Endothelial cell of umbilical vein (primary cell): ENCODE results near the gene EFCAB10.

Source experiments
- EZH2 ChIP-seq: IDR thresholded peaks from 2 replicates; pipeline ENCODE4 v1.6.1; 2012; ENCODE audit warnings: borderline replicate concordance, low read depth, mild to moderate bottlenecking, moderate library complexity, low read length, inconsistent platforms; ENCODE audit not compliant: severe bottlenecking
- FOS ChIP-seq: IDR thresholded peaks from 2 replicates; pipeline ENCODE4 v1.6.1; 2011; ENCODE audit warnings: mild to moderate bottlenecking, low read length, moderate library complexity, borderline replicate concordance; ENCODE audit not compliant: insufficient read depth
- GATA2 ChIP-seq: IDR thresholded peaks from 2 replicates; pipeline ENCODE4 v1.7.0; 2011; ENCODE audit warnings: low read depth, mild to moderate bottlenecking, moderate library complexity, mixed read lengths, low read length; ENCODE audit not compliant: insufficient read length, insufficient read depth
- MYC ChIP-seq: IDR thresholded peaks from one replicate; pipeline ENCODE4 v1.6.1; 2011; ENCODE audit warnings: mild to moderate bottlenecking, low read depth, low read length
- POLR2A ChIP-seq: IDR thresholded peaks from 2 replicates; pipeline ENCODE4 v1.6.1; 2012; ENCODE audit warnings: low read depth, mild to moderate bottlenecking, control low read depth, low read length
- POLR2AphosphoS5 ChIP-seq: IDR thresholded peaks from 2 replicates; pipeline ENCODE4 v1.6.1; 2012; ENCODE audit warnings: low read depth, mild to moderate bottlenecking, control low read depth, low read length, moderate library complexity; ENCODE audit not compliant: insufficient read depth
- TF ChIP-seq, protein P1 (sequence below), 2 donors: IDR thresholded peaks; 1 replicate in 1 of 2; 2 replicates in 1 of 2; pipeline ENCODE4 v1.5.1; 2011; ENCODE audit warnings: low read length in 2 of 2, mild to moderate bottlenecking in 2 of 2, moderate library complexity in 2 of 2, control low read depth in 1 of 2, inconsistent platforms in 1 of 2, low read depth in 1 of 2; ENCODE audit not compliant: insufficient read depth in 1 of 2; ENCODE audit errors: extremely low read depth in 1 of 2
- TF ChIP-seq, protein P2 (sequence below): IDR thresholded peaks from 2 replicates; pipeline ENCODE4 v1.6.1; 2011; ENCODE audit not compliant: insufficient read depth, insufficient read length

DNA sequence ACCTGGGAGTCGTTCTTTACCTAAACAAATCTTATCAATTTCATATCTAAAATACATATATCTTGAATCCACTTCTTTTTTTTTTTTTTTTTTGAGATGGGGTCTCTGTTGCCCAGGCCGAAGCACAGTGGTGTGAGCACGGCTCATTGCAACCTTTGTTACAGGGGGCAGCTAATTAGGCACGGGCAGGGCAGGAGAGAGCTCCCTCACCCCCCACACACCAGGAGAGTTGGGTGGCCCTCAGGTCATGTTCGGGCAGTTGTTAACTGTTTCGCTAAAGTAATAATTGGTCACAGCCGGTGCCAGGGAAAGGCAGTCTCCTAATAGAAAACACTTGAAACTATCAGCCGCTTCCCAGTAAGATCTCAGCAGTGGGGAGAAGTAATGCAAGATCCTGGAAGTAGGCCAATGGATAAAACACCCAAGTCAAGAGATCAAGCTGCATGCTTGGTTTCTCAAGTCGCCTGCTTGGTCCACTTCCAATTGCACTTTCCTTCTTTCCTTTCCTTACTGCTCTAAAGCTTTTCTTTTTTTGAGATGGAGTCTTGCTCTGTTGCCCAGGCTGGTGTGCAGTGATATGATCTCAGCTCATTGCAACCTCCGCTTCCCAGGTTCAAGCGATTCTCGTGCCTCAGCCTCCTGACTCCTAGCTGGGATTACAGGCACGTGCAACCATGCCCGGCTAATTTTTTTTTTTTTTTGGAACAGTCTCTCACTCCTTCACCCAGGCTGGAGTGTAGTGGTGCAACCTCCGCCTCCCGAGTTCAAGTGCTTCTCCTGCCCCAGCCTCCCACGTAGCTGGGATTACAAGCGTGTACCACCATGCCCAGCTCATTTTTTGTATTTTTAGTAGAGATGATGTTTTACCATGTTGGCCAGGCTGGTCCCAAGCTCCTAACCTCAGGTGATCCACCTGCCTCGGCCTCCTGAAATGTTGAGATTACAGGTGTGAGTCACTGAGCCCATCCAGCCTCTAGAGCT, 21.3 kb upstream of the EFCAB10 start:
- TF ChIP-seq POLR2AphosphoS5 = no peak
- TF ChIP-seq, protein P1, sequence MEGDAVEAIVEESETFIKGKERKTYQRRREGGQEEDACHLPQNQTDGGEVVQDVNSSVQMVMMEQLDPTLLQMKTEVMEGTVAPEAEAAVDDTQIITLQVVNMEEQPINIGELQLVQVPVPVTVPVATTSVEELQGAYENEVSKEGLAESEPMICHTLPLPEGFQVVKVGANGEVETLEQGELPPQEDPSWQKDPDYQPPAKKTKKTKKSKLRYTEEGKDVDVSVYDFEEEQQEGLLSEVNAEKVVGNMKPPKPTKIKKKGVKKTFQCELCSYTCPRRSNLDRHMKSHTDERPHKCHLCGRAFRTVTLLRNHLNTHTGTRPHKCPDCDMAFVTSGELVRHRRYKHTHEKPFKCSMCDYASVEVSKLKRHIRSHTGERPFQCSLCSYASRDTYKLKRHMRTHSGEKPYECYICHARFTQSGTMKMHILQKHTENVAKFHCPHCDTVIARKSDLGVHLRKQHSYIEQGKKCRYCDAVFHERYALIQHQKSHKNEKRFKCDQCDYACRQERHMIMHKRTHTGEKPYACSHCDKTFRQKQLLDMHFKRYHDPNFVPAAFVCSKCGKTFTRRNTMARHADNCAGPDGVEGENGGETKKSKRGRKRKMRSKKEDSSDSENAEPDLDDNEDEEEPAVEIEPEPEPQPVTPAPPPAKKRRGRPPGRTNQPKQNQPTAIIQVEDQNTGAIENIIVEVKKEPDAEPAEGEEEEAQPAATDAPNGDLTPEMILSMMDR (IDR thresholded peaks at IDR 0.05; ENCODE audit: extremely low read depth in 1 of 2, insufficient read depth in 1 of 2, low read depth in 1 of 2, low read length in 2 of 2) = no peak
- TF ChIP-seq EZH2 = no peak
- no peak for TF ChIP-seq POLR2A
- no peak for TF ChIP-seq FOS
- TF ChIP-seq MYC = no peak
- TF ChIP-seq, protein P2, sequence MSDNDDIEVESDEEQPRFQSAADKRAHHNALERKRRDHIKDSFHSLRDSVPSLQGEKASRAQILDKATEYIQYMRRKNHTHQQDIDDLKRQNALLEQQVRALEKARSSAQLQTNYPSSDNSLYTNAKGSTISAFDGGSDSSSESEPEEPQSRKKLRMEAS = no peak
- TF ChIP-seq GATA2 = no peak
